HG02798 (cell line): ENCODE results near the gene SURF4.
A peak's percentile ranks its signal among the peaks of the same experiment; 100 is the strongest.
"Not testable (repeated sequence)": the region's sequence is repeated elsewhere in the genome, so short reads cannot be mapped to it uniquely, and the experiment has no call there.

Experiments used
- ATAC-seq: cut with Tn5 transposase; IDR thresholded peaks from one replicate; pipeline ENCODE4 v1.9.1; 2021; ENCODE audit warnings: mild to moderate bottlenecking; ENCODE audit not compliant: unreplicated experiment, poor library complexity

Gene SURF4

GRCh38 chr9:133341369-133342068, 34.3 kb downstream of the SURF4 start:
- ATAC-seq, result no peak

GRCh38 chr9:133340916-133341315, 34.9 kb downstream of the SURF4 start:
- ATAC-seq, result no peak

GRCh38 chr9:133340256-133340655, 35.6 kb downstream of the SURF4 start:
- no peak for ATAC-seq

GRCh38 chr9:133339641-133340040, 36.2 kb downstream of the SURF4 start:
- no peak for ATAC-seq

GRCh38 chr9:133335924-133336811, 39.7 kb downstream of the SURF4 start, which contains the start of gene SURF6:
Gene SURF6 (minus strand): TSS chr9:133336188. CDS start chr9:133336132, 56 bp downstream.
- peak; percentile 88 for ATAC-seq

- ATAC-seq, result not testable (repeated sequence)
Observed at GRCh38 chr9:133334888-133335287, 41.0 kb downstream of the SURF4 start.

- ATAC-seq, result no peak
Observed at GRCh38 chr9:133334161-133334560, 41.7 kb downstream of the SURF4 start.

GRCh38 chr9:133333566-133333965, 42.3 kb downstream of the SURF4 start:
- no peak for ATAC-seq

GRCh38 chr9:133333011-133333410, 42.8 kb downstream of the SURF4 start:
- no peak for ATAC-seq

- ATAC-seq, result no peak
Observed at GRCh38 chr9:133332381-133332730, 43.5 kb downstream of the SURF4 start.

- no peak for ATAC-seq
Observed at GRCh38 chr9:133331641-133332380, 44.0 kb downstream of the SURF4 start.

GRCh38 chr9:133331221-133331620, 44.6 kb downstream of the SURF4 start:
- ATAC-seq, result no peak

GRCh38 chr9:133329306-133330156, 46.3 kb downstream of the SURF4 start:
- ATAC-seq, result not testable (repeated sequence)

- no peak for ATAC-seq
Observed at GRCh38 chr9:133327834-133328484, 47.9 kb downstream of the SURF4 start.

GRCh38 chr9:133327021-133327420, 48.8 kb downstream of the SURF4 start:
- ATAC-seq, result not testable (repeated sequence)

- ATAC-seq, result no peak
Observed at GRCh38 chr9:133323991-133324703, 51.7 kb downstream of the SURF4 start.

- ATAC-seq, result no peak
Observed at GRCh38 chr9:133323211-133323610, 52.6 kb downstream of the SURF4 start.

- ATAC-seq, result no peak
Observed at GRCh38 chr9:133322701-133323100, 53.2 kb downstream of the SURF4 start.
